AG10803 (cell line): ENCODE measurements around the gene FIP1L1.
A peak's percentile ranks its signal among the peaks of the same experiment; 100 is the strongest.

ENCODE experiments used
- DNase-seq: peaks from one replicate; pipeline ENCODE4 v3.0.0; 2010; ENCODE audit warnings: low read depth
- H3K4me3 ChIP-seq: 2 replicates; pipeline ENCODE4 v1.5.1; 2011; ENCODE audit warnings: mild to moderate bottlenecking, low read length, control low read depth
- CTCF ChIP-seq: conservative IDR thresholded peaks from 2 replicates; pipeline ENCODE4 v1.5.1; 2011; ENCODE audit warnings: mild to moderate bottlenecking, low read length, control low read depth, inconsistent platforms

Gene FIP1L1

GRCh38 chr4:53477038-53477565 is 99.7 kb downstream of the FIP1L1 start:
- peak; percentile 36 for DNase-seq
- no peak for TF ChIP-seq CTCF
- peak overlapping the region; percentile 16; the same call in 1 of the 2 replicates for H3K4me3 ChIP-seq

- no peak for TF ChIP-seq CTCF
- no peak overlapping the region for H3K4me3 ChIP-seq
- peak; percentile 38 for DNase-seq
Measured at GRCh38 chr4:53477636-53478035, 100.2 kb downstream of the FIP1L1 start.

- TF ChIP-seq CTCF: no peak
- no peak overlapping the region for H3K4me3 ChIP-seq
- peak; percentile 92 for DNase-seq
Measured at GRCh38 chr4:53478671-53479456, 101.4 kb downstream of the FIP1L1 start.

GRCh38 chr4:53479736-53480525 is 102.5 kb downstream of the FIP1L1 start:
- no peak overlapping the region for H3K4me3 ChIP-seq
- DNase-seq: peak; percentile 88
- TF ChIP-seq CTCF: no peak

GRCh38 chr4:53480909-53481308 is 103.5 kb downstream of the FIP1L1 start:
- H3K4me3 ChIP-seq: no peak overlapping the region
- TF ChIP-seq CTCF: no peak
- DNase-seq: peak; percentile 39

GRCh38 chr4:53481586-53481985 is 104.1 kb downstream of the FIP1L1 start:
- no peak for TF ChIP-seq CTCF
- H3K4me3 ChIP-seq: no peak overlapping the region
- no peak for DNase-seq
